AG10803 (cell line): ENCODE measurements around the gene CTDP1.

Source experiments
- DNase-seq: peaks from one replicate; pipeline ENCODE4 v3.0.0; 2010; ENCODE audit warnings: low read depth
- H3K4me3 ChIP-seq: 2 replicates; pipeline ENCODE4 v1.5.1; 2011; ENCODE audit warnings: mild to moderate bottlenecking, low read length, control low read depth
- CTCF ChIP-seq: conservative IDR thresholded peaks from 2 replicates; pipeline ENCODE4 v1.5.1; 2011; ENCODE audit warnings: mild to moderate bottlenecking, low read length, control low read depth, inconsistent platforms

Gene CTDP1

GRCh38 chr18:79770826-79771225 lies 91.2 kb downstream of the CTDP1 start:
- no peak for TF ChIP-seq CTCF
- no peak overlapping the region for H3K4me3 ChIP-seq
- no peak for DNase-seq

- no peak for TF ChIP-seq CTCF
- no peak for DNase-seq
Measured at GRCh38 chr18:79771446-79772107, 92.0 kb downstream of the CTDP1 start.

GRCh38 chr18:79772108-79772864 lies 92.7 kb downstream of the CTDP1 start:
- TF ChIP-seq CTCF, result no peak
- DNase-seq, result no peak
- no peak overlapping the region for H3K4me3 ChIP-seq

More at GRCh38 chr18:79771446-79772107, 92.0 kb downstream of the CTDP1 start:
- H3K4me3 ChIP-seq, result no peak overlapping the region

DNA sequence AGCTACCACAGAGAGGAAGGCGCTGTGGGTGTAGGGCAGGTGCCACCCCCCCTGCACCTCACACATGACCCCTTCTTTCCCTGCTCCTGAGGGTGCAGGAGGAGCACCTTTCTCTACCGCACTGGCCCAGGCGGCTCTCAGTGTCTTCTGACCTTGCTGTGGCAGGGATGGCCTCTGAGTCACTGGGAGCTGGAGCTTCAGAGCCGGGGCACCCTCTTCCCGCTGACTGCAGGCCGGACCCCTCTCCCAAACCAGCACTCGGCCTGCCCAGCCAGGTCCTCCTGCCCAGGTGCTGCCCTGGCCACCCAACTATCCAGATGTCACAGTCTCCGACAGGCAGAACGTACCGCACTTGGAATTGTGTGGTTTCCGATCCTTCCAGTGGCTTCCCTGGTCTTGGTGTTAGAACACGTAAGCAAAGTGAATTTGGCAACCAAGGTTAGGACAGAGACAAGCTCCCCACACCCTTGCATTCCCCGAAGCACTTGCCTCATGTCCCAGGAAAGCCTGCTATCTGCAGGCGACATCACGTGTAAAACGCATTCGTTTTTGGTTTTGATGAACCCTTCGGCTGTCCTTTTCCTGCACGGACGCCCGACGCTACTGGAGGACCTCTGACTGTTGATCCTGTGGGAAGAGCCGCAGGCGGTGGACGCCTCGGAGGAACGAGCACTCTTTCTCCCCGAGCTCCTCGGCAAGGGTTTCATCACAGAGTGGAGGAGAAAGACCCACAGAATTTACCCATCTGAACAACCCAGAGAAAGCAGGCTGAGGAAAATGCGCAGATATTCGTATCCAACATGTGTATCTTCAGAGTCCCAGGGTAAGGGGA lies 93.5 kb downstream of the CTDP1 start:
- no peak for TF ChIP-seq CTCF
- H3K4me3 ChIP-seq, result no peak overlapping the region
- DNase-seq, result no peak

DNA sequence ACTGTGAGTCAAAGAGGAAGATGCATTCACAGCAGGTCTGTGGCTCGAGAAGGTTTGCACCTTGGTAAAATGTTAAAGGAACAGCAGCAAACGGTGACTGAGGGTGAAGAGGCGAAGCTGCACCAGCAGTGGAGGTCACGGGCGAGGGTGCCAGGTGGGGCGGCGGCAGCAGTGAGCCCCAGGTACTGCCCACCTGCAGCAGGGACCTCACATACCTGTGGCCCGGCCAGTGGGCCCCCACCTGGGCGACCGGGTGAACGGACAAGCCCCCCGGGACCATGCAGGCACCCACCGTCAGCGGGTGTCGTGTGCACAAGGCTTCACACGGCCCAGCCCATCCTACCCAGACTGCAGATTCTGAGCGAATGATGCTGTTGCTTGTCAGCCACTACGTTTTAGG lies 94.5 kb downstream of the CTDP1 start:
- no peak overlapping the region for H3K4me3 ChIP-seq
- DNase-seq, result no peak
- TF ChIP-seq CTCF, result no peak

GRCh38 chr18:79775441-79776221 lies 96.0 kb downstream of the CTDP1 start:
- TF ChIP-seq CTCF, result no peak
- no peak overlapping the region for H3K4me3 ChIP-seq
- no peak for DNase-seq
